ENCODE results near the gene TGFBR3. TPM values are rescaled to one million over a fixed set of nuclear protein-coding genes. Genes with fewer than 3 reads are reported as not detected.

Gene TGFBR3
- polyA plus RNA-seq, 1 donor (not counting 4 experiments of a cell fraction or from before 2014, with no cell fraction given), result 1.2 TPM

- peaks cover 7% of the 10 kb centered on the region for H3K4me1 ChIP-seq (ENCODE audit: control insufficient read depth, extremely low read depth, insufficient read depth, low read length)
- H3K79me2 ChIP-seq (ENCODE audit: control insufficient read depth, insufficient read depth, low read length), result no peaks in the 10 kb centered on the region
- H3K27me3 ChIP-seq (ENCODE audit: control insufficient read depth, extremely low read depth, insufficient read depth, low read length), result peaks cover 22% of the 10 kb centered on the region
- dilution Hi-C loops (cut with MboI; ENCODE audit: extremely low pct_ligation_motif_present, low sequenced_read_pairs), result no loop called here
- no peak overlapping the region for H3K4me2 ChIP-seq (ENCODE audit: control insufficient read depth, extremely low read depth, insufficient read depth, low read depth, low read length)
- FAIRE-seq, result no peak
- no peak overlapping the region for H2AFZ ChIP-seq (ENCODE audit: control insufficient read depth, low read length)
- H3K9me1 ChIP-seq (ENCODE audit: control insufficient read depth, extremely low read depth, insufficient read depth, low read length), result no peaks in the 10 kb centered on the region
- H3K4me3 ChIP-seq (ENCODE audit: control insufficient read depth in 2 of 3, extremely low read depth in 1 of 3, insufficient read depth in 2 of 3, low read depth in 1 of 3, low read length in 3 of 3), result no peak overlapping the region
- H3K9me3 ChIP-seq (ENCODE audit: control insufficient read depth, low read depth, low read length), result no peaks in the 10 kb centered on the region
- no peaks in the 10 kb centered on the region for H3K36me3 ChIP-seq (ENCODE audit: control insufficient read depth in 2 of 2, extremely low read depth in 1 of 2, insufficient read depth in 2 of 2, low read length in 2 of 2)
- H3K27ac ChIP-seq (ENCODE audit: control insufficient read depth, insufficient read depth, low read length), result no peak overlapping the region
- no peak for DNase-seq (ENCODE audit: low read depth, low spot score)
- H3K9ac ChIP-seq (ENCODE audit: control insufficient read depth, extremely low read depth, insufficient read depth, low read length), result no peak overlapping the region
- H4K20me1 ChIP-seq (ENCODE audit: control insufficient read depth, extremely low read depth, insufficient read depth, low read length), result no peaks in the 10 kb centered on the region
- no peak for TF ChIP-seq EZH2 (IDR thresholded peaks at IDR 0.05; ENCODE audit: low read length)
- TF ChIP-seq CTCF (optimal IDR thresholded peaks at IDR 0.05 in 1 of 3, IDR thresholded peaks at IDR 0.05 in 1 of 3, conservative IDR thresholded peaks at IDR 0.05 in 1 of 3; ENCODE audit: extremely low read depth in 1 of 3, insufficient read depth in 2 of 3, low read length in 3 of 3), result no peak
Observed at GRCh38 chr1:91789273-91789997, 96.5 kb downstream of the TGFBR3 start.

GRCh38 chr1:91787919-91788318, 98.0 kb downstream of the TGFBR3 start:
- DNase-seq (ENCODE audit: low read depth, low spot score) (no peak), FAIRE-seq (no peak)
- H3K9me1 ChIP-seq (ENCODE audit: control insufficient read depth, extremely low read depth, insufficient read depth, low read length), result no peaks in the 10 kb centered on the region
- H3K79me2 ChIP-seq (ENCODE audit: control insufficient read depth, insufficient read depth, low read length), result no peaks in the 10 kb centered on the region
- H3K27me3 ChIP-seq (ENCODE audit: control insufficient read depth, extremely low read depth, insufficient read depth, low read length), result peaks cover 19% of the 10 kb centered on the region
- H3K9ac ChIP-seq (ENCODE audit: control insufficient read depth, extremely low read depth, insufficient read depth, low read length), result no peak overlapping the region
- H3K4me1 ChIP-seq (ENCODE audit: control insufficient read depth, extremely low read depth, insufficient read depth, low read length), result peaks cover 7% of the 10 kb centered on the region
- H3K9me3 ChIP-seq (ENCODE audit: control insufficient read depth, low read depth, low read length), result no peaks in the 10 kb centered on the region
- dilution Hi-C loops (cut with MboI; ENCODE audit: extremely low pct_ligation_motif_present, low sequenced_read_pairs), result no loop called here
- TF ChIP-seq CTCF (optimal IDR thresholded peaks at IDR 0.05 in 1 of 3, IDR thresholded peaks at IDR 0.05 in 1 of 3, conservative IDR thresholded peaks at IDR 0.05 in 1 of 3; ENCODE audit: extremely low read depth in 1 of 3, insufficient read depth in 2 of 3, low read length in 3 of 3) (no peak), EZH2 (IDR thresholded peaks at IDR 0.05; ENCODE audit: low read length) (no peak)
- H3K4me3 ChIP-seq (ENCODE audit: control insufficient read depth in 2 of 3, extremely low read depth in 1 of 3, insufficient read depth in 2 of 3, low read depth in 1 of 3, low read length in 3 of 3), result no peak overlapping the region
- H4K20me1 ChIP-seq (ENCODE audit: control insufficient read depth, extremely low read depth, insufficient read depth, low read length), result no peaks in the 10 kb centered on the region
- H3K27ac ChIP-seq (ENCODE audit: control insufficient read depth, insufficient read depth, low read length), result no peak overlapping the region
- no peak overlapping the region for H2AFZ ChIP-seq (ENCODE audit: control insufficient read depth, low read length)
- H3K36me3 ChIP-seq (ENCODE audit: control insufficient read depth in 2 of 2, extremely low read depth in 1 of 2, insufficient read depth in 2 of 2, low read length in 2 of 2), result no peaks in the 10 kb centered on the region
- no peak overlapping the region for H3K4me2 ChIP-seq (ENCODE audit: control insufficient read depth, extremely low read depth, insufficient read depth, low read depth, low read length)

All from keratinocyte (primary cell).